ENCODE data around the gene KIAA1217. TPM values are rescaled to one million over a fixed set of nuclear protein-coding genes. Genes with fewer than 3 reads are reported as not detected.
"Not testable (repeated sequence)": the region's sequence is repeated elsewhere in the genome, so short reads cannot be mapped to it uniquely, and the experiment has no call there.

Gene KIAA1217
- polyA plus RNA-seq, 1 of the 3 experiments (the other 2 are of a cell fraction), result 7.2 TPM

GRCh38 chr10:24334279-24334939 lies 125.5 kb downstream of the KIAA1217 start:
- Histone ChIP-seq H3K27ac (ENCODE audit: low read depth in 2 of 2, low read length in 1 of 2) (no peak overlapping the region), H3K4me2 (no peak overlapping the region), H3F3A (replicated peaks; ENCODE audit: insufficient read depth) (peaks cover 8% of the 10 kb centered on the region), H3K36me3 (replicated peaks in 1 of 2; ENCODE audit: control insufficient read depth in 1 of 2, insufficient read depth in 2 of 2, low read length in 1 of 2) (no peaks in the 10 kb centered on the region), H2AFZ (ENCODE audit: low read depth) (no peak overlapping the region), H3K4me1 (ENCODE audit: control insufficient read depth in 1 of 2, insufficient read depth in 2 of 2, low read depth in 1 of 2, low read length in 1 of 2) (peaks cover 0 to 21% of the 10 kb centered on the region in 2 experiments; a peak in 1 of 4 replicates), H3K27me3 (ENCODE audit: insufficient read depth) (no peaks in the 10 kb centered on the region), H3K9me2 (no peaks in the 10 kb centered on the region), H3K9ac (no peak overlapping the region), H3K9me3 (no peaks in the 10 kb centered on the region), H3K4me3 (ENCODE audit: low read depth in 2 of 2, low read length in 1 of 2) (no peak overlapping the region), H3K79me2 (ENCODE audit: insufficient read depth) (no peaks in the 10 kb centered on the region), H4K20me1 (ENCODE audit: insufficient read depth) (no peaks in the 10 kb centered on the region)
- ChIA-PET CTCF (interaction anchor here (0.5 to 0.8 kb wide), 2 partner anchors 26 to 1154 kb away, joined by 4 read pairs; no protein-coding TSS in a partner anchor), POLR2A (no interaction called here)
- TF ChIP-seq ELF1 (IDR thresholded peaks at IDR 0.05) (no peak), EZH2phosphoT487 (IDR thresholded peaks at IDR 0.05; ENCODE audit: borderline replicate concordance, low read depth) (no peak), USF1 (IDR thresholded peaks at IDR 0.05; ENCODE audit: borderline replicate concordance, low read depth) (no peak), YY1 (IDR thresholded peaks at IDR 0.05; ENCODE audit: low read depth) (no peak), TAF1 (IDR thresholded peaks at IDR 0.05; ENCODE audit: borderline replicate concordance, low read depth, low read length) (no peak), MXI1 (IDR thresholded peaks at IDR 0.05; ENCODE audit: low read depth, low read length) (no peak), FOXJ3 (CRISPR knock-in tag; IDR thresholded peaks at IDR 0.05) (no peak), EP300 (IDR thresholded peaks at IDR 0.05; ENCODE audit: borderline replicate concordance in 1 of 2, low read depth in 1 of 2, low read length in 1 of 2) (no peak), RAD21 (IDR thresholded peaks at IDR 0.05; ENCODE audit: low read length) (no peak), NRF1 (IDR thresholded peaks at IDR 0.05; ENCODE audit: low read depth, low read length) (no peak)
- TF ChIP-seq, protein P1, sequence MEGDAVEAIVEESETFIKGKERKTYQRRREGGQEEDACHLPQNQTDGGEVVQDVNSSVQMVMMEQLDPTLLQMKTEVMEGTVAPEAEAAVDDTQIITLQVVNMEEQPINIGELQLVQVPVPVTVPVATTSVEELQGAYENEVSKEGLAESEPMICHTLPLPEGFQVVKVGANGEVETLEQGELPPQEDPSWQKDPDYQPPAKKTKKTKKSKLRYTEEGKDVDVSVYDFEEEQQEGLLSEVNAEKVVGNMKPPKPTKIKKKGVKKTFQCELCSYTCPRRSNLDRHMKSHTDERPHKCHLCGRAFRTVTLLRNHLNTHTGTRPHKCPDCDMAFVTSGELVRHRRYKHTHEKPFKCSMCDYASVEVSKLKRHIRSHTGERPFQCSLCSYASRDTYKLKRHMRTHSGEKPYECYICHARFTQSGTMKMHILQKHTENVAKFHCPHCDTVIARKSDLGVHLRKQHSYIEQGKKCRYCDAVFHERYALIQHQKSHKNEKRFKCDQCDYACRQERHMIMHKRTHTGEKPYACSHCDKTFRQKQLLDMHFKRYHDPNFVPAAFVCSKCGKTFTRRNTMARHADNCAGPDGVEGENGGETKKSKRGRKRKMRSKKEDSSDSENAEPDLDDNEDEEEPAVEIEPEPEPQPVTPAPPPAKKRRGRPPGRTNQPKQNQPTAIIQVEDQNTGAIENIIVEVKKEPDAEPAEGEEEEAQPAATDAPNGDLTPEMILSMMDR (IDR thresholded peaks at IDR 0.05), result no peak
- TF ChIP-seq, protein P2, sequence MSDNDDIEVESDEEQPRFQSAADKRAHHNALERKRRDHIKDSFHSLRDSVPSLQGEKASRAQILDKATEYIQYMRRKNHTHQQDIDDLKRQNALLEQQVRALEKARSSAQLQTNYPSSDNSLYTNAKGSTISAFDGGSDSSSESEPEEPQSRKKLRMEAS (IDR thresholded peaks at IDR 0.05; ENCODE audit: low read depth), result no peak
- 88% methylated on average over 1 of the region's 1 CpG for WGBS (ENCODE audit: low lambda C conversion rate)
- DNase-seq, result no peak

DNA sequence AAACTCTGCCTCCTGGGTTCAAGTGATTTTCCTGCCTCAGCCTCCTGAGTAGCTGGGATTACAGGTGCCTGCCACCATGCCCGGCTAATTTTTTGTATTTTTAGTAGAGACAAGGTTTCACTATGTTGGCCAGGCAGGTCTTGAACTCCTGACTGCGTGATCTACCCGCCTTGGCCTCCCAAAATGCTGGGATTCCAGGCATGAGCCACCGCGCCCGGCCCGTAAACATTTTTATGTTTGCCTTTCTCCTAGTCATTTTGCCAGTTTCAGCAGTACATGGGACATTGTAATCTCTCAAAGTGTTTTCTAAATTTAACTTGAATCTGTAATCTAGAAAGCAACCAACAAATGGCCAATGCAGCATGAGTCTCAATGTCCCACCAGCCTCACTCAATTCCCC lies 128.8 kb downstream of the KIAA1217 start:
- peaks cover 0 to 20% of the 10 kb centered on the region in 2 experiments; a peak in 2 of 4 replicates for H3K4me1 ChIP-seq (ENCODE audit: control insufficient read depth in 1 of 2, insufficient read depth in 2 of 2, low read depth in 1 of 2, low read length in 1 of 2)
- POLR2A ChIA-PET; H3K9me2 ChIP-seq; H3K27ac ChIP-seq (ENCODE audit: low read depth in 2 of 2, low read length in 1 of 2); H3K79me2 ChIP-seq (ENCODE audit: insufficient read depth); CTCF ChIA-PET; H3F3A ChIP-seq (replicated peaks; ENCODE audit: insufficient read depth); H3K36me3 ChIP-seq (replicated peaks in 1 of 2; ENCODE audit: control insufficient read depth in 1 of 2, insufficient read depth in 2 of 2, low read length in 1 of 2); DNase-seq; H3K4me2 ChIP-seq; H3K9ac ChIP-seq; H3K27me3 ChIP-seq (ENCODE audit: insufficient read depth); H4K20me1 ChIP-seq (ENCODE audit: insufficient read depth); H3K4me3 ChIP-seq (ENCODE audit: low read depth in 2 of 2, low read length in 1 of 2); H3K9me3 ChIP-seq; H2AFZ ChIP-seq (ENCODE audit: low read depth): not testable (repeated sequence)
- 90% methylated on average over 7 of the region's 7 CpGs for WGBS (ENCODE audit: low lambda C conversion rate)
